ENCODE results near the gene NKX6-2. TPM values are rescaled to one million over a fixed set of nuclear protein-coding genes. Genes with fewer than 3 reads are reported as not detected.

The NKX6-2 gene
- total RNA-seq, 1 donor: not detected

DNA sequence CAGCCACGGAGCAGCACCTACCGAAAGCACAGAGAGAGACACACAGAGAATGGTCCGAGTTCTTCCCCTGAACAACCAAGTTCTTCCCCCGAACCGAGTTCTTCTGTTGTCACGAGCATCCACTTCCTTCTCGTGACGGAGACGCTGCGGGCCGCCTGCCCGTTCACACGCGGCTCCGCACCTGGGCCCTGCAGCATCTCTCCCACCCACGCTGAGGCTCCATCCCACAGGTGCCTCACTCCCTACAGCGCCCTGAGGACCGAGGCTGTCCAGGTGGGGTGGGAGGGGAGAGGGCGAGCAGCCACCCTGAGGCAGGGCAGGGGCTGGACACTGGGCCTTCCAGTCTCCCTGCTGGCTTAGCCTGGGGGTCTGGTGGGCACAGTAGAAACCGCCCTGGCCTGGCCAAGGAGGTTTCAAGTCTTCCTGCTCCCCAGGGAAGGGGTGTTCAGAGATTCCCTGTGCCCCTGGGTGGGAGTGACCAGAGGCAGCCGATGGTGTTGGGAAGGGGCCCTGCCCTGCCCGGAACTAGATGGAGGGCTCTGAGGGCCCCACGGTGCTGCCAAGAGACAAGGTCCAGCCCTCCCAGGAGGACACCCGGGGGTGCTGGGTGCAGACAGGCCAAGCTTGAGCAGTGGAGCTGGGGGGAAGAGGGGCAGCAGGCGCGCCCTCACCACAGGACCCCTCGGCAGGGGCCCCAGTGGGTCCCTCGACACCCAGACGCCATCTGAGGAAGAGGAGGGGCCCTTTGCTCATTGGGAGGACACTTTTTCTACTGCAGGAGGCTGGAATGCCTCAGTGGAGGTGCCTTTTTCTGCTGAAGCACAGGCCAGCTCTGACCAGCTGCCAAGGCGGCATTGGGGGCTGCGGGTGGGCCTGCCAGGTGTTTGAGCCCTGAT lies 5.2 kb upstream of the NKX6-2 start:
- H3K4me2 ChIP-seq (ENCODE audit: insufficient read depth, low read length): no peak overlapping the region
- no peak overlapping the region for H3K27ac ChIP-seq (ENCODE audit: low read depth, low read length)
- H3K36me3 ChIP-seq (ENCODE audit: insufficient read depth, low read length): no peaks in the 10 kb centered on the region
- DNase-seq (ENCODE audit: insufficient read length, low spot score, missing footprints): no peak
- peaks cover 42% of the 10 kb centered on the region for H3K27me3 ChIP-seq (ENCODE audit: insufficient read depth, low read length)
- no peak overlapping the region for H3K4me3 ChIP-seq (ENCODE audit: insufficient read depth, low read length)
- no peaks in the 10 kb centered on the region for H3K4me1 ChIP-seq (ENCODE audit: insufficient read depth, low read length)
- no peak overlapping the region for H2AFZ ChIP-seq (ENCODE audit: low read length)
- no peaks in the 10 kb centered on the region for H3K79me2 ChIP-seq (ENCODE audit: insufficient read depth, low read length)
- H3K9me3 ChIP-seq (ENCODE audit: low read depth, low read length): no peaks in the 10 kb centered on the region
- TF ChIP-seq, protein P1, sequence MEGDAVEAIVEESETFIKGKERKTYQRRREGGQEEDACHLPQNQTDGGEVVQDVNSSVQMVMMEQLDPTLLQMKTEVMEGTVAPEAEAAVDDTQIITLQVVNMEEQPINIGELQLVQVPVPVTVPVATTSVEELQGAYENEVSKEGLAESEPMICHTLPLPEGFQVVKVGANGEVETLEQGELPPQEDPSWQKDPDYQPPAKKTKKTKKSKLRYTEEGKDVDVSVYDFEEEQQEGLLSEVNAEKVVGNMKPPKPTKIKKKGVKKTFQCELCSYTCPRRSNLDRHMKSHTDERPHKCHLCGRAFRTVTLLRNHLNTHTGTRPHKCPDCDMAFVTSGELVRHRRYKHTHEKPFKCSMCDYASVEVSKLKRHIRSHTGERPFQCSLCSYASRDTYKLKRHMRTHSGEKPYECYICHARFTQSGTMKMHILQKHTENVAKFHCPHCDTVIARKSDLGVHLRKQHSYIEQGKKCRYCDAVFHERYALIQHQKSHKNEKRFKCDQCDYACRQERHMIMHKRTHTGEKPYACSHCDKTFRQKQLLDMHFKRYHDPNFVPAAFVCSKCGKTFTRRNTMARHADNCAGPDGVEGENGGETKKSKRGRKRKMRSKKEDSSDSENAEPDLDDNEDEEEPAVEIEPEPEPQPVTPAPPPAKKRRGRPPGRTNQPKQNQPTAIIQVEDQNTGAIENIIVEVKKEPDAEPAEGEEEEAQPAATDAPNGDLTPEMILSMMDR (IDR thresholded peaks at IDR 0.05; ENCODE audit: extremely low read depth, low read depth, low read length): no peak
- no peaks in the 10 kb centered on the region for H4K20me1 ChIP-seq (ENCODE audit: insufficient read depth, low read length)

- no peaks in the 10 kb centered on the region for H3K36me3 ChIP-seq (ENCODE audit: insufficient read depth, low read length)
- H3K4me2 ChIP-seq (ENCODE audit: insufficient read depth, low read length): no peak overlapping the region
- peaks cover 41% of the 10 kb centered on the region for H3K27me3 ChIP-seq (ENCODE audit: insufficient read depth, low read length)
- no peaks in the 10 kb centered on the region for H3K4me1 ChIP-seq (ENCODE audit: insufficient read depth, low read length)
- peak; percentile 93 for DNase-seq (ENCODE audit: insufficient read length, low spot score, missing footprints)
- no peak overlapping the region for H3K27ac ChIP-seq (ENCODE audit: low read depth, low read length)
- no peaks in the 10 kb centered on the region for H3K79me2 ChIP-seq (ENCODE audit: insufficient read depth, low read length)
- no peak overlapping the region for H3K4me3 ChIP-seq (ENCODE audit: insufficient read depth, low read length)
- H4K20me1 ChIP-seq (ENCODE audit: insufficient read depth, low read length): no peaks in the 10 kb centered on the region
- TF ChIP-seq, protein P1 (IDR thresholded peaks at IDR 0.05; ENCODE audit: extremely low read depth, low read depth, low read length): no peak
- H2AFZ ChIP-seq (ENCODE audit: low read length): no peak overlapping the region
- H3K9me3 ChIP-seq (ENCODE audit: low read depth, low read length): no peaks in the 10 kb centered on the region
Observed at GRCh38 chr10:132790470-132790869, 4.5 kb upstream of the NKX6-2 start.

- no peaks in the 10 kb centered on the region for H3K79me2 ChIP-seq (ENCODE audit: insufficient read depth, low read length)
- no peaks in the 10 kb centered on the region for H3K36me3 ChIP-seq (ENCODE audit: insufficient read depth, low read length)
- H3K27ac ChIP-seq (ENCODE audit: low read depth, low read length): no peak overlapping the region
- TF ChIP-seq, protein P1 (IDR thresholded peaks at IDR 0.05; ENCODE audit: extremely low read depth, low read depth, low read length): no peak
- H3K4me1 ChIP-seq (ENCODE audit: insufficient read depth, low read length): no peaks in the 10 kb centered on the region
- no peak overlapping the region for H3K4me3 ChIP-seq (ENCODE audit: insufficient read depth, low read length)
- no peaks in the 10 kb centered on the region for H3K9me3 ChIP-seq (ENCODE audit: low read depth, low read length)
- H3K27me3 ChIP-seq (ENCODE audit: insufficient read depth, low read length): peaks cover 47% of the 10 kb centered on the region
- no peak overlapping the region for H2AFZ ChIP-seq (ENCODE audit: low read length)
- no peak overlapping the region for H3K4me2 ChIP-seq (ENCODE audit: insufficient read depth, low read length)
- no peaks in the 10 kb centered on the region for H4K20me1 ChIP-seq (ENCODE audit: insufficient read depth, low read length)
- no peak for DNase-seq (ENCODE audit: insufficient read length, low spot score, missing footprints)
Observed at GRCh38 chr10:132789659-132790148, 3.8 kb upstream of the NKX6-2 start.

DNA sequence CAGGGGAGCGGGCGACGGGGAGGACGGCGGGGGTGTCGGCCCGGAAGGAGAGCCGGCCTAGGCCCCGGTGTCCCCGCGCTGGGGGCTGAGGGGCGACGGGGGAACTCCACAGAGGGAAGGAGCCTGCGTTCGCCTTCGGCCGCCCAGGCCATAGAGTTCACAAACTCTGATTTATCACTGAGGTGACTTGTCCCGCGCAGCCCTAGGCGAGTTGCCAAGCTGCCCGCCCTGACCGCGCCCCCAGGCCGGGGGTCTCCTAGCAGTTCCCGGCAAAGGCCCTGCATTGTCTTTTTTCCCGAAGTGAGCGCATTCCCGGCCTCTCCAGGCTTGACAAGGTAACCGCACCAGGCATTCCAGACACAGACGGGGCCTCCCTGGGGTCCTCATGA lies 2.9 kb upstream of the NKX6-2 start:
- Histone ChIP-seq H4K20me1 (ENCODE audit: insufficient read depth, low read length) (no peaks in the 10 kb centered on the region), H3K27ac (ENCODE audit: low read depth, low read length) (no peak overlapping the region), H3K4me3 (ENCODE audit: insufficient read depth, low read length) (no peak overlapping the region), H3K4me2 (ENCODE audit: insufficient read depth, low read length) (no peak overlapping the region), H3K27me3 (ENCODE audit: insufficient read depth, low read length) (peaks cover 55% of the 10 kb centered on the region), H3K9me3 (ENCODE audit: low read depth, low read length) (no peaks in the 10 kb centered on the region), H3K36me3 (ENCODE audit: insufficient read depth, low read length) (no peaks in the 10 kb centered on the region), H3K79me2 (ENCODE audit: insufficient read depth, low read length) (no peaks in the 10 kb centered on the region), H2AFZ (ENCODE audit: low read length) (no peak overlapping the region), H3K4me1 (ENCODE audit: insufficient read depth, low read length) (no peaks in the 10 kb centered on the region)
- TF ChIP-seq, protein P1 (IDR thresholded peaks at IDR 0.05; ENCODE audit: extremely low read depth, low read depth, low read length): no peak
- DNase-seq (ENCODE audit: insufficient read length, low spot score, missing footprints): peak; percentile 92
